NCI-H748 (cell line): Measurements from ENCODE around the gene ACER3.
"Not testable (repeated sequence)": the region's sequence is repeated elsewhere in the genome, so short reads cannot be mapped to it uniquely, and the experiment has no call there.

Experiments used
- DNase-seq: peaks from one replicate; lab custom pipeline; 2025; ENCODE audit not compliant: unreplicated experiment; lab: John Stamatoyannopoulos, UW

The ACER3 gene

GRCh38 chr11:76860539-76861475 is at the start of gene ACER3:
TSS of gene ACER3 (plus strand) at chr11:76860918. CDS start at chr11:76860977, 59 bp downstream.
- DNase-seq: peak; percentile 90

DNA sequence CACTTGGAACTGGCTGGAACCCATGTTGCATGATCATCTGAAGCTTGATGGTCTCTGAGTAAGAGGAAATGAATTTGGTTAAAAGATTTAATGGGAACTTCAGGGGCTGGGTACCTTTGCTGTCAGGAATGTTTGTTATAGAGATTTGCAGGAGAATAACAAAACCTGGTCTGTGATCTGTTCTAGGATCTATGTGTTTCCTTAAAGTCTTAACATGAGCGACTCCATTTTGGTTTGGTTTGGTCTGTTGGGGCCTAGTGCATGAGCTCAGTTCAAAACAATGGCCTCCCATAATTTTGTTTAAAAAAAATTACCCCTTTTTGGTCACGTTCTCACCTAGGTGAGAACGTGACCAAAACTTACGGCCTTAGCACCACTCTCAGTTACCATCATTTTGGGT is 49.5 kb upstream of the ACER3 start:
- DNase-seq: no peak

- no peak for DNase-seq
Observed at GRCh38 chr11:76814414-76814813, 46.3 kb upstream of the ACER3 start.

- not testable (repeated sequence) for DNase-seq
Observed at GRCh38 chr11:76815678-76816077, 45.0 kb upstream of the ACER3 start.

GRCh38 chr11:76820184-76820566 is 40.5 kb upstream of the ACER3 start:
- DNase-seq: no peak

GRCh38 chr11:76821396-76821795 is 39.3 kb upstream of the ACER3 start:
- not testable (repeated sequence) for DNase-seq

DNA sequence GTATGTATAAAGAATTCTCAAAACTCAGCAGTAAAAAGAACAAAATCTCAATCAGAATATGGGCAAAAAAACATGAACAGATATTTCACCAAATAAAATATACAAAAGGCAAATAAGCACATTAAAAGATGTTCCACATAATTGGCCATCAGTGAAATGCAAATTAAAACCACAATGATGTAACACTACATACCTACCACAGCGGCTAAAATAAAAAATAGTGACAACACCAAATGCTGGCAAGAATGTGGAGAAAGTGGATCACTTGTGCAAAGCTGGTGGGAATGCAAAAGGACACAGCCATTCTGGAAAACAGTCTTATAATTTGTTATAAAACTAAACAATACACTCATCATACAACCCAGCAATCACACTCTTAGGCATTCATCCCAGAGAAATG is 38.3 kb upstream of the ACER3 start:
- no peak for DNase-seq

GRCh38 chr11:76823481-76824028 is 37.2 kb upstream of the ACER3 start:
- no peak for DNase-seq

GRCh38 chr11:76824083-76824939 is 36.4 kb upstream of the ACER3 start:
- DNase-seq: no peak

- DNase-seq: no peak
Observed at GRCh38 chr11:76824980-76825725, 35.6 kb upstream of the ACER3 start.

DNA sequence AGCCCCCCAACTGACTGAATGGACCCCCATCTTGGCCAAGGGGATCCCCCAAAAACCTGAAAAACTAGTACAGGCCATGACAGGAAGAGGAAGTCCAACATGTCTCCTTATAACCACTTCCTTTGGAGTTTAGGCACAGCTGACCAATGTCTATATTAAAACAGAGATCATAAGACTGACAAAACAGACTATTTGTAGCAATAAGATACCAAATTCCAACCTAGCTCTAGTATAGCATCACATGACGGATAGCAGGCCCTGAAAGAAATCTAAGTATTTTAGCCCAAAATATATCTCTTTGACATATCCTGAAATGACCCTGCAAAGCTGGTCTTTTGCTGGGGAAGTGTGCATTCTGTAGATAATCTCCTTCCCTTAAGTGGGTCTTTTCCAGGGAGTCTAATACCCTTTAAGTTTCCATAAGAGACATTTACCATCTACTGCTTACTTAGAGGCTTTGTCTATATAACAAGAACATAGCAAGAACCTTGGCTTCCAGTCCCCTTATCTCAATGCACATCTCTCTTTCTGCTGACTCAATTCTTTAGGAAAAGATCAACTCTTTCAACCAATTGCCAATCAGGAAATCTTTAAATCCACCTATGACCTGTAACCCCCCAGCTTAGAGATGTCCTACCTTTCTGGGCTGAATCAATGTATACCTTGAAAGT is 34.9 kb upstream of the ACER3 start:
- DNase-seq: no peak

DNA sequence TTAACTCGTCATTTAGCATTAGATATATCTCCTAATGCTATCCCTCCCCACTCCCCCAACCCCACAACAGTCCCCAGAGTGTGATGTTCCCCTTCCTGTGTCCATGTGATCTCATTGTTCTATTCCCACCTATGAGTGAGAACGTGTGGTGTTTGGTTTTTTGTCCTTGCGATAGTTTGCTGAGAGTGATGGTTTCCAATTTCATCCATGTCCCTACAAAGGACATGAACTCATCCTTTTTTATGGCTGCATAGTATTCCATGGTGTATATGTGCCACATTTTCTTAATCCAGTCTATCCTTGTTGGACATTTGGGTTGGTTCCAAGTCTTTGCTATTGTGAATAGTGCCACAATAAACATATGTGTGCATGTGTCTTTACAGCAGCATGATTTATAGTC is 34.2 kb upstream of the ACER3 start:
- DNase-seq: not testable (repeated sequence)

DNA sequence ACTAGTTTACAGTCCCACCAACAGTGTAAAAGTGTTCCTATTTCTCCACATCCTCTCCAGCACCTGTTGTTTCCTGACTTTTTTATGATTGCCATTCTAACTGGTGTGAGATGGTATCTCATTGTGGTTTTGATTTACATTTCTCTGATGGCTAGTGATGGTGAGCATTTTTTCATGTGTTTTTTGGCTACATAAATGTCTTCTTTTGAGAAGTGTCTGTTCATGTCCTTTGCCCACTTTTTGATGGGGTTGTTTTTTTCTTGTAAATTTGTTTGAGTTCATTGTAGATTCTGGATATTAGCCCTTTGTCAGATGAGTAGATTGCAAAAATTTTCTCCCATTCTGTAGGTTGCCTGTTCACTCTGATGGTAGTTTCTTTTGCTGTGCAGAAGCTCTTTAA is 33.7 kb upstream of the ACER3 start:
- DNase-seq: not testable (repeated sequence)

DNA sequence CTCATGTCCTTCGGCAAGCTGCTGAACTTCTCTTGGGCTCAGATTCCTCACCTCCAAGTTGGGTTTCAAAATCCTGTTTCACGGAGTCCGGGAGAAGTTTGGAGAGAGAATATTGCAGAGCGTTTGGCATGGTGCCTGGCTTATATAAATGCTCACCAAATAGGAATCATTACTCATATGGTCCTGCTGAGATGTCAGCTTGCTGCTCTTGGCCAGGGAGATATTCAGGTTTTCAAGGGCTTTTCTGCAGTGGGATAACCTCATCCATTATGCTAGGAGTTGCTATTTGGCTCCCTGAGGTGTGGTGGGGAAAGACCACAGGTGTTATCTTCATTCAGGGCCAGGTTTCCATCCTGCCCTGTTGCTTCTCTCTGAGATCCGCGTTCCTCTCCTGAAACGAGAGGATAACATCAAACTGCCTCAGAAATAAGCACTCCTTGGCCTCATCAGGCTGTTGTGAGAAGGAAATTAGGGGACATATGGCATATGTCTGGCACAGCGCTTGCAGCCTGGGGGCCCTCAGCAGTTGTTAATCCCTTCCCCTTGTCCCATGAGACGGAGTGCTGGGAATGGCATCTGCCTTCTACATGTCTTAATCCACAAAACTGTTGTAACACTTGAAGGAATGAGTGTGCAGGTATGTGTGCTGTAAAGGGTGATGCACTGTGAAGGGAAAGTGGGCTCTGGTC is 29.9 kb upstream of the ACER3 start:
- DNase-seq: no peak

- no peak for DNase-seq
Observed at GRCh38 chr11:76831686-76832310, 28.9 kb upstream of the ACER3 start.

GRCh38 chr11:76832361-76832760 is 28.4 kb upstream of the ACER3 start:
- no peak for DNase-seq

DNA sequence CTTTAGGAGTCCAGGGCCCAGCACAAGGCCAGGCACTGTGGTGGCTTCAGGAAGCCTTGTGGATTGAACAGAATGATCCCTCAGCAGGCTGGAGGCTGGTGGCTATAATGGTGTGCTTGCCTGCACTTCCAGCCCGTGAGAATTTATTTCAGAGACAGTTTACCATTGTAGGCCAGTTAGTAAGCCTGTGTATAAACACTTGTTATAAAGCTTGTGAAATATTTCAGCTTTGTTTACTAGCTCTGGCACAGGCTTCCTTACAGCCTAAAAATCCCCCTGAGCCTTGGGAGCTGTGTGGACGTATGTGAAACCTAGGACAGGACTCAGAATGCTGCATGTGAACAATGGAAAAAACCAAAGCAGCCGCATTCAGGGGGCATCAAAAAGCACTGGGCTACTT is 26.6 kb upstream of the ACER3 start:
- no peak for DNase-seq

GRCh38 chr11:76835036-76835435 is 25.7 kb upstream of the ACER3 start:
- DNase-seq: no peak

- DNase-seq: no peak
Observed at GRCh38 chr11:76835928-76836612, 24.6 kb upstream of the ACER3 start.
